ENCODE measurements around the gene BCL11B.
"Not testable (repeated sequence)": the region's sequence is repeated elsewhere in the genome, so short reads cannot be mapped to it uniquely, and the experiment has no call there.

BCL11B gene

GRCh38 chr14:99199846-99200653, 71.9 kb downstream of the BCL11B start:
- no peak for DNase-seq (ENCODE audit: low spot score)

DNA sequence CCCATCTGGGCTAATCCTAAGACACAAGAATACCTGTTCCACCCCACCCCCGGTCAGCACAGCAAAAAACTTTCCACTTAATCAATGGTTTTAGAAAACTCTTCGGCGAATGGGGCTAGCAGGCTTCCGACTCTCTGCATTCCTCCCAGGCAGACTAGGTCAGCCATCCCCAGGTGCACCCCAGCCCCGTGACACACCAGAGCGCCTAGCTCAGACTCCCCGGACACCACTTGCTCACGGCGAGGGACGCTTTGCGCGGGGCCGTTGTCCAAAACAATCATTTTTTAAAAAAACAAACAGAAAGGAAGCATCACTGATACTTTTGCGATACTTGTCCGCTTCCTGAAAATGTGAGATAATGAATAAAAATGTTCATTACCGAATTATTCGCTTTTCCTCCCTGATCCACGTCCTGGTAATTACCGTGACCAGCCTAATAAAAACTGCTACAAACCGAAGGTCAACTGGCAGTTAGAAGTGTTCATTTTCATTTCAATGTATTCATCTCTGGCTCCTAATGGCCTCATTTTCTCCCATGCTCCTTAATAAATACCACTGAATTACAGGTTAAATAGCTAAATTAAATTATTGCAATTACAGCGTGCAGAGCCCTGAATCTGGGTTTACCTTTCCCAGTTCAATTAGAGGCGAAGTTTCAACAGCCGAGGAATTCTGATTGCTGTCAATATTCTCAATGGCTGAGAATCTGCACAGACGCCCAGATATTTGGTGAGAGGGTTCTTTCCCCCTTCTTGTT, 73.1 kb downstream of the BCL11B start:
- no peak for DNase-seq (ENCODE audit: low spot score)

DNA sequence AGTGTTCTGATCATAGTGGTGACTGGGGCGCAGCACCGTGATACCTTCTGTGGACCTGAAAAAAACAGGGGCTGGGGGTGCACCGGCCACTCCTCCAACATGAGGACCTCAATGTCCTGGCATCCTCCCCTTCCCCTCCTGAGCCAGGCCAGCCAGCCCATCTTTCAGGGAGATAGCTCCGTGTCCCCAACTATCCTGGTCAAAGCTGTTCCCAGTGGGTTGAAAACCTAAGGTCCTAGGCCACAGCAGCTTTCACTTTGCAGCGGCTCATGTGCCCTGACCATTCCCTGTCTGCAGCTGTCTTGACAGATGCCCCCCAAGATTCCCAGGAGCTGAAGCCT, 75.7 kb downstream of the BCL11B start:
- no peak for DNase-seq (ENCODE audit: low spot score)

DNA sequence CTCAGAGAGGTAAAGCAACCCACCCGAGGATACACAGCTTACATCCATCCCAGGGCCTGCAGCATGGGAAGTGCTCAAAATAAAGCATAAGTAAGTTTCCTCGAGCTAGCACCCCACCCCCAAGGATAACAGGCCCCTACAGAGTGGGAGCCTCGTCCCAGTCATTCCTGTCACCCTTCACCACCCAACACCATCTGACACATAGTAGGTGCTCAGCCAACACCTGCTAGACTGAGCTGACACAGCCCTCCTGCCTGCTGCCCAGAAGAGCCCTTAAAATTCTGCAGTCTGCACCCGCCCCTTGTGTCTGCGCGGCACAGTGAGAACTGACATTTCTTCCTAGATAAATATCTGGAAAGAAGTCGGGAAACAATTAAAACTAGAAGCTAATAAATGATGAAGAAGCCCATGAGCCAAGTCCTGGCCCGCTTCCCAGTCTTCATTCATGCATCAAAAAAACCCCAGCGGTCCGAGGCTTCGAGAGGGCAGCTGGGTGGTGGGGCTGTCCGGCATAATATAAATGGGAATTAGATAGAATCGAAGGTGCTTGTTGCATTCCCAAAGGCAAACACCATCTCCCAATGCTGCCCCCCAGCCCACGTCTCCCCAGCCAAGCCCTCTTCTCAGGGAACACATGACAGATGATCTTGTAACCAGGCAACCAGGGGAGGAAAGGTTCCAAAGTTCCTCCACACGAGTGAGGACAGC, 76.2 kb downstream of the BCL11B start:
- DNase-seq (ENCODE audit: low spot score): no peak

- no peak for DNase-seq (ENCODE audit: low spot score)
Measured at GRCh38 chr14:99194736-99195135, 77.3 kb downstream of the BCL11B start.

- DNase-seq (ENCODE audit: low spot score): no peak
Measured at GRCh38 chr14:99194136-99194535, 77.9 kb downstream of the BCL11B start.

DNA sequence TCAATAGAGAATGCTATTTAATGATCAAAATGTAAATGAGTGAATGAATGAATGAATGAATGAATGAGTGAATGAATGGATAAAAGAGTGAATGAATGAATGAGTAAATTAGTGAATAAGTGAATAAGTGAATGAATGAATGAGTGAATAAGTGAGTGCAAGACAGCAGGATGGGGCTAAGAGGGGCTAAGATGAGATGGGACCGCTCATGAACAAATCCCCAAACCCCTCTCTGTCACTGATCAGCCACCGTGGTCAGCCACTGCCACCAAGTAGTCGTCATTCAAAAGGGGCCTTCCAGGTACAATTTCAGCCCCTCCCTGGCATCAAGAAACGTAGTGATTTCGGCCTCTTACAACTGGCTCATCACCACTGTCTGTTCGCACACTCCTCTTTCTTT, 79.2 kb downstream of the BCL11B start:
- no peak for DNase-seq (ENCODE audit: low spot score)

DNA sequence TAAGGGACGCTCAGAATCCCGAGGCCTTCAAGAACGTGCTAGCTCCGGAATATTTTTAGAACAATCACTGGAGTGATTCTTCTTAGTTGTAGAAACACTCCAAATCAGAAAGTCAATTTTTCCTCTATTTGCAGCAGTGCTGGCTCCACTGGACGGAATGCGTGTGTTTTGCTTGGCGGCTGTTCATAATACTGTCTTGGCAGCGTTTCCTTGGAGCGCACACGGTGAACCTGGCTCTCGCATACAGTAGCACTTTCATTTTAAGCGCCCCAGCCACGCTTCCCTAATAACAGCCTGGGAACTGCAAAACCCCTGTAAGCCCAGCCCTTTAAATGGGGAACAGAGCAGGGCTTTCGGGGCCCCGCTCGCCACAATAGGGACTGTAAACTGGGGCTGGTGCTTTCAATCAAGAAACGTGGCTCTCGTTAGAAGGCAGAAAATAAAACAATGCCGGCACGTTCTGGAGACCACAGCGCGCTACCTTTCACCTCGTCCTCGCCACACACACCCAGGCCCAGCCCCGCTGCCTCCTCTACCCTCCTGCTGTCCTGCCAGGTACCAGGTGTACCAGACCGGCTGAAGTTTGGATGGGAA, 79.9 kb downstream of the BCL11B start:
- DNase-seq (ENCODE audit: low spot score): no peak

GRCh38 chr14:99191395-99192027, 80.5 kb downstream of the BCL11B start:
- no peak for DNase-seq (ENCODE audit: low spot score)

DNA sequence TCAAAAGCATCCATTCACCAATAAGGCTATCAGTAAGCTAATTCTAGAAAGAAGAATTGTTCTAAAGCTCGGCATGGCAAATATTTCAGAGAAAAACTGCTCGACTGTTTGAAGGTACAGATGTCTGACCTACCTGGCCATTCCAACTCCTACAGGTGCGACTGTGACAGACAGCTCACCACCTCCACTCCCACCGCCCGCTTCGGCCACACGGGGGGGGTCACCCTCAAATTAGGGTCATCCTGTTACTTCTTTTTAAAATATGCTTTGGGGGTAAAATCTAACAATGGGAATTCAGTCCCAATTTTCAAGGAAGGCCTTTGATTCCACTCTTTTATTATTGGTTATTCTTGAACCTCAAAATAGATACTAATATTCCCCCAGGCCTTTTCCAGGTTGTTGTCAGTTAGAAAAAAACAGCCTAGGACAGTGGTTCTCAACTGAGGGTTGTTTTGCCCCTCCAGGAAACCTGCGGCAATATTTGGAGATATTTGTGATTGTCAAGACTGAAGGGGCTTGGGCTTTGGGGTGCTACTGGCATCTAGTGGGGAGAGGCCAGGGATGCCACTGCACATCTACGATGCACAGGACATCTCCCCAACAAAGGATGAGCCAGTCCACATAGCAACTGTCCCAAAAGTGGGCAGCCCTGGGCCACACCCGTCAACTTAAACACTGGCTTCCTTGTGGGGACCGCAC, 81.2 kb downstream of the BCL11B start:
- DNase-seq (ENCODE audit: low spot score): no peak

- DNase-seq (ENCODE audit: low spot score): no peak
Measured at GRCh38 chr14:99189201-99189801, 82.7 kb downstream of the BCL11B start.

GRCh38 chr14:99188731-99189191, 83.2 kb downstream of the BCL11B start:
- no peak for DNase-seq (ENCODE audit: low spot score)

- DNase-seq (ENCODE audit: low spot score): no peak
Measured at GRCh38 chr14:99187858-99188257, 84.1 kb downstream of the BCL11B start.

DNA sequence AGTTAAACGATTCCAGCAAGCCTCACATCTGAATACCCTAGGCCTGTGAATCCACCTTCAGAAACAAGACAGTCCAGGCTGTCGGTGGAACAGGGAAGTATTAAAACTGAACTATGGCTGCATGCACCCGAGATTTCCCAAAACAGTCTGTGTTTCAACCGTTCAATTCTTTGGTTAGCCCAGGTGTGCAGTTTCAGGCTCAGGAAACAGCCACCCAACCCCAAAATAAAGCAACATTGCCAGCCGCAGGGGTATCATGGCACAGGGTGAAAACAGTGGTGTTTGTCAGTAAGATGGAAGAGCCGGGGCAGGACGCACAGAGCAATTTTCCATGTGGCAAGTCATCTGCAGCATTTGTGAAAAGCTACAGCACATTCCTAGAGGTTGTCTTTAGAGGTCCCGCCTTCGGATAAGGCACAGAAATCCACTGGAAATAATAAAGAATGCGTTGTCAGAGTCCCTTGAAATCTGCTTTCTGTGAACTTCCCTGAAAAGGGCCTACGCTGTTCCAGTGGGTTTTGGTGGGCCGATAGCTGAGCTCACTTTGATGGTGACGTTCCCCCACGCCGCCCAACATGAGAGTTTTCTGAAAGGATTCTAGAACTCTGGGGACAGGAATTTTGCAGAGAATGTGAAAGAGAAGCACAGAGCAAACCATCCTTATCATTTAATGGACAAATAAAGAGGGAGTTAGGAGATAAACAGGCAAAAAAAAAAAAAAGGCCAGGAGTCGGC, 84.9 kb downstream of the BCL11B start:
- no peak for DNase-seq (ENCODE audit: low spot score)

- DNase-seq (ENCODE audit: low spot score): not testable (repeated sequence)
Measured at GRCh38 chr14:99186336-99186735, 85.7 kb downstream of the BCL11B start.

- DNase-seq (ENCODE audit: low spot score): no peak
Measured at GRCh38 chr14:99185436-99186068, 86.4 kb downstream of the BCL11B start.

GRCh38 chr14:99183716-99184115, 88.3 kb downstream of the BCL11B start:
- no peak for DNase-seq (ENCODE audit: low spot score)

DNA sequence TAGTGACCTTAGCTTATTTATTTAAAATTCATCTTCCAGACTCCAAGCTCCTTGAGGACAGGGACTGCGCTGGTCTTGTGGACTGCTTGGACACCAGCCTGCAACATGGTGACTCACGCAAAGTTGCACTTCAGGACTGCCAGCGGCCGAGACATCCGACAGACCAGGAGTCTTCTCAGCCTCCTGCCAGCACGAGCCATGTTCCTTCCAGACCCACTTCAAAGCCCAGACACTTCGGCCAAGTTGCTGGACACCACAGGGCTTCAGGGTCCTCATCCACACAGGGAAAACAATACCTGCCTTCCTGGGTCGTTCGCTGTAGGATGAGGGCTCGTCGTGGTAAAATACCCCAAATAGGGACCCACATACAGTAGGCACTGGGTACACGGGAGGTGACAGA, 88.7 kb downstream of the BCL11B start:
- DNase-seq (ENCODE audit: low spot score): no peak

DNA sequence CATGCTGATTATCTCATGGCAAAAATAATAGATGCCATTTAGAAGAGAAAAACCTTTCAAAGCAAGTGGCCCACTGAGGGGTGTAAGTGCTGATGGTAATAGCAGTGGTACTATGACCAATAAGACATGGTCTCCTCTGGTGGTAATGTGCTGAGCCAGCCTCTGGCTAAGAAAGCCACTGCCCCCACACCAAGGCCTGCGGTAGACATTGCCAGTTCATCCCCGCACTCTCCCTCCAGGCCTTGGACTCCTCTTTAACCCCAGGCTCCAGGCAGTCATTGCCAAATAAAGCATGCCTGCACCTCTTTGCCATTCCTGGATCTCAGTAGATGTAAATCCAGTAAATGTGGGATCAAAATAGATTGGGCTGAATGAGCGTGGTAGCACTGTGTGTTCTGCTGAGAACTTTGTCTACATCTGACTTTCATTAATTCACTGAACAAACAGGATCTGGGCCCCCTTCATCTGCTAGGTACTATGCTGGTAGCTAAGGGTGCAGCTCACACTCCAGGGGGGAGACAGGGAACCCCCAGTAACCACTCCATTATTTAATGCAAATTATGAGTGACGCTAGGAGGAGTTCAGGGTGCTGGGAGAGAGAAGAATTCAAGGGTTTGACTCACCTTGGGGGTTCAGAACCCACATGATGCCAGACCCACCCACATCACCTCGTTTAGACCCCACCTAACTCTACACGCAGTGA, 89.3 kb downstream of the BCL11B start:
- no peak for DNase-seq (ENCODE audit: low spot score)
